DND-41 (cell line): ENCODE data around the gene ARHGEF38.

Experiments
- ATAC-seq: fragments of 200-7000 bp; cut with Tn5 transposase; 3 replicates; pipeline ENCODE4 v1.9.1; 2021; ENCODE audit warnings: low read depth; ENCODE audit not compliant: insufficient read depth
- DNase-seq: peaks from one replicate; pipeline ENCODE4 v3.0.0-alpha.2; 2020
- H2AFZ ChIP-seq: 2 replicates; pipeline ENCODE4 v1.6.0; 2012; ENCODE audit warnings: low read depth, low read length
- H3K27ac ChIP-seq: 2 replicates; pipeline ENCODE4 v1.5.1; 2012; ENCODE audit warnings: low read length, inconsistent platforms
- H3K27me3 ChIP-seq: fragments of 200-600 bp; sonication (generic); 2 replicates; pipeline ENCODE4 v1.6.0; 2012; ENCODE audit warnings: low read length, mild to moderate bottlenecking, inconsistent platforms; ENCODE audit not compliant: insufficient read depth, poor library complexity
- H3K36me3 ChIP-seq: 2 replicates; pipeline ENCODE4 v1.5.1; 2012; ENCODE audit warnings: low read length, inconsistent platforms; ENCODE audit not compliant: insufficient read depth
- H3K4me1 ChIP-seq: 2 replicates; pipeline ENCODE4 v1.5.1; 2012; ENCODE audit warnings: mild to moderate bottlenecking, low read length; ENCODE audit not compliant: insufficient read depth
- H3K4me2 ChIP-seq: 2 replicates; pipeline ENCODE4 v1.6.0; 2012; ENCODE audit warnings: mild to moderate bottlenecking, moderate library complexity, low read length, inconsistent platforms; ENCODE audit not compliant: insufficient read depth
- H3K4me3 ChIP-seq, 2 experiments: fragments of 200-600 bp in 1 of 2; shearing (Covaris generic) in 1 of 2; 2 replicates each; pipeline ENCODE4 v1.5.1; 2012 to 2016; ENCODE audit warnings: inconsistent platforms in 2 of 2, low read length in 2 of 2, mild to moderate bottlenecking in 2 of 2, low read depth in 1 of 2, moderate library complexity in 1 of 2
- H3K79me2 ChIP-seq: 2 replicates; pipeline ENCODE4 v1.6.0; 2012; ENCODE audit warnings: low read length, inconsistent platforms; ENCODE audit not compliant: insufficient read depth
- H3K9ac ChIP-seq: 2 replicates; pipeline ENCODE4 v1.6.0; 2012; ENCODE audit warnings: low read depth, mild to moderate bottlenecking, inconsistent platforms, low read length, moderate library complexity
- H3K9me3 ChIP-seq: 2 replicates; pipeline ENCODE4 v1.5.1; 2012; ENCODE audit warnings: low read length, moderate library complexity, mild to moderate bottlenecking, inconsistent platforms; ENCODE audit not compliant: insufficient read depth, severe bottlenecking
- H4K20me1 ChIP-seq: 2 replicates; pipeline ENCODE4 v1.6.0; 2012; ENCODE audit warnings: low read length; ENCODE audit not compliant: insufficient read depth
- CTCF ChIP-seq: IDR thresholded peaks from 2 replicates; pipeline ENCODE4 v1.5.1; 2012; ENCODE audit warnings: borderline replicate concordance, low read length, moderate library complexity, mild to moderate bottlenecking; ENCODE audit not compliant: poor library complexity, severe bottlenecking; ENCODE audit errors: extremely low read depth
- EZH2 ChIP-seq: IDR thresholded peaks from 3 replicates; pipeline ENCODE4 v1.6.1; 2012; ENCODE audit warnings: borderline replicate concordance, low read depth, mild to moderate bottlenecking, moderate library complexity, low read length, inconsistent platforms; ENCODE audit not compliant: severe bottlenecking

The ARHGEF38 gene

GRCh38 chr4:105591573-105591972 lies 39.2 kb downstream of the ARHGEF38 start:
- no peak for DNase-seq
- Histone ChIP-seq H3K9ac (no peak overlapping the region), H4K20me1 (no peaks in the 10 kb centered on the region), H3K27me3 (peaks cover 3% of the 10 kb centered on the region), H3K4me2 (no peak overlapping the region), H3K27ac (no peak overlapping the region), H3K9me3 (no peaks in the 10 kb centered on the region), H3K4me1 (no peaks in the 10 kb centered on the region), H3K79me2 (no peaks in the 10 kb centered on the region), H3K36me3 (no peaks in the 10 kb centered on the region), H3K4me3 (no peak overlapping the region), H2AFZ (no peak overlapping the region)
- no peak for ATAC-seq
- no peak for TF ChIP-seq CTCF
- no peak for TF ChIP-seq EZH2

DNA sequence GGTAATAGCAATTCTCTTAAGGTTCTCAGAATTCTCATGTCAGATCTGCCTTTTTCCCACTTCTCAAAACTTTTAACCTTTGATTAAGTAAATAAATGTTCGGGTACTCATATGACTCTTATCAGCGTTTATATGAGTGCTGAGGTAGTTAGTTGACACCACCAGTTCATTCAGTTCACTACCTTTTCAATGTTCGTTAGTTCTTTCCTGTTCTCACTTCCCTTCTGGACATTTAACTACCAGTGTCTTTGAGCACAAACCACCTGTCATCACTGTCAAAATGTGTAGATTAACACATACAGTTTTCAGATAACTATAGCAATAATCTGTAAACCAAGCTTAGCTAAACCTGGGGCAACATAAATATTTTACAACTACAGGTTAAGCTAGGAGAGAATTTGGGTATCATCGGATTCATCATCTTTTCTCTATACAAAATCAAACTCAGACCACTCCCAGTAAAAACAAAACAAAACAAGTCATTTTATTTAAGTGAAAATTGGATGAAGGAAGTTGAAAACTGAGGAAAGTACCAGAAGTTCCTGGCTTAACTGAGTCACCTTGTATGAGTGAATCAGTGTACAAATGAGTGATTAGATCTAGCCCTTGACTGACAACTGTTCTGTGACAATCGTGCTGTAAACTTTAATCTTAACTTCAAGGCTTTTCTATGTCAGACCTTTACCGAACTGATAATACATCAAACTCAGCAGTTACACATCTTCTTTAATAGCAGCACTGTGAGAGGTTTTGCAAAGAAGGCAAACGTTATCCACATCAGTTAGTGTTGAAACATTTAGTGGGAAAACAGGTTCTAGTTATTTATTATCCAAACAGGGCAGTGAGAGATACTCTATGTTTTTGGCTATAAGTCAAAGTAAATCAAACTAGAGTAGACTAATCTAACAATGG lies 41.9 kb downstream of the ARHGEF38 start:
- no peak overlapping the region for H3K4me2 ChIP-seq
- no peak for TF ChIP-seq EZH2
- H3K27ac ChIP-seq: no peak overlapping the region
- ATAC-seq: no peak
- H3K9me3 ChIP-seq: no peaks in the 10 kb centered on the region
- no peaks in the 10 kb centered on the region for H3K36me3 ChIP-seq
- no peak for DNase-seq
- H3K4me3 ChIP-seq: no peak overlapping the region
- no peak overlapping the region for H3K9ac ChIP-seq
- no peaks in the 10 kb centered on the region for H3K79me2 ChIP-seq
- peaks cover 3% of the 10 kb centered on the region for H3K27me3 ChIP-seq
- H2AFZ ChIP-seq: no peak overlapping the region
- H4K20me1 ChIP-seq: no peaks in the 10 kb centered on the region
- H3K4me1 ChIP-seq: no peaks in the 10 kb centered on the region

DNA sequence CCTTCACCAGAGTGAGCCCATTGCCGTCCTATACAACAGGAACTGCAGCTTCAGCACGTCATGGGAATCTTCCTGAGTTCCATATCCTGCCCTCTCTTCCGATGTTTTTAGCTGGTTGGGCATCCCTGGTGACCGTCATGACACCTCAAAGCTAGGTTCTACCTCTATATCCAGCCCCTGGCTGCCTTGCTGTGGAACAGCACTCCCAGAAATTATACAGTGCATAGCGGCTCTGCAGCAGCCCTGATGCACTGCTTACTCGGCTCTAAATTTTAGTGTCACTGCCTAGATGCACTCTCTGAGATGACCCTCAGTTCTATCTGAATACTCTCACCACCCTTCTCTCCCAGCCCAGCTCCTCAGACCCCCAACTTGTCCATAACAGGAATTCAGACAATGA lies 44.3 kb downstream of the ARHGEF38 start:
- H2AFZ ChIP-seq: no peak overlapping the region
- no peaks in the 10 kb centered on the region for H3K9me3 ChIP-seq
- no peak overlapping the region for H3K9ac ChIP-seq
- no peaks in the 10 kb centered on the region for H3K79me2 ChIP-seq
- no peak for DNase-seq
- H3K4me3 ChIP-seq: no peak overlapping the region
- H3K27ac ChIP-seq: no peak overlapping the region
- no peaks in the 10 kb centered on the region for H3K4me1 ChIP-seq
- H3K36me3 ChIP-seq: no peaks in the 10 kb centered on the region
- no peaks in the 10 kb centered on the region for H4K20me1 ChIP-seq
- peaks cover 3% of the 10 kb centered on the region for H3K27me3 ChIP-seq
- no peak for ATAC-seq
- TF ChIP-seq EZH2 (no peak), CTCF (no peak)
- no peak overlapping the region for H3K4me2 ChIP-seq

- no peaks in the 10 kb centered on the region for H3K36me3 ChIP-seq
- H4K20me1 ChIP-seq: no peaks in the 10 kb centered on the region
- no peak for ATAC-seq
- no peaks in the 10 kb centered on the region for H3K4me1 ChIP-seq
- no peaks in the 10 kb centered on the region for H3K9me3 ChIP-seq
- no peak overlapping the region for H3K27ac ChIP-seq
- no peak overlapping the region for H3K9ac ChIP-seq
- no peak for DNase-seq
- no peaks in the 10 kb centered on the region for H3K79me2 ChIP-seq
- no peaks in the 10 kb centered on the region for H3K27me3 ChIP-seq
- no peak overlapping the region for H3K4me3 ChIP-seq
- no peak overlapping the region for H2AFZ ChIP-seq
- TF ChIP-seq EZH2: no peak
- no peak for TF ChIP-seq CTCF
- no peak overlapping the region for H3K4me2 ChIP-seq
These were observed 45.6 kb downstream of the ARHGEF38 start for GRCh38 chr4:105598052-105598451.
